Suprapubic skin (tissue), 4 donors: ENCODE results near the gene LGR4.

Experiments used
- POLR2A ChIP-seq, 2 donors: fragments of 450-650 bp; IDR thresholded peaks; one replicate each; pipeline ENCODE4 v1.6.1; 2017; ENCODE audit warnings: antibody characterized with exemption in 2 of 2, mild to moderate bottlenecking in 2 of 2, moderate library complexity in 2 of 2
- POLR2AphosphoS5 ChIP-seq, 3 donors: sonication (generic); formaldehyde crosslinking; IDR thresholded peaks; one replicate each; pipeline ENCODE4 v1.6.1; 2017; ENCODE audit warnings: antibody characterized with exemption in 3 of 3
- TF ChIP-seq, protein P1 (sequence below), 2 donors: fragments of 200-600 bp in 1 of 2; fragments of 450-650 bp in 1 of 2; sonication (generic) in 1 of 2; IDR thresholded peaks; one replicate each; pipeline ENCODE4 v1.5.1; 2016 to 2019; ENCODE audit warnings: antibody characterized with exemption in 2 of 2, mild to moderate bottlenecking in 1 of 2, moderate library complexity in 1 of 2

DNA sequence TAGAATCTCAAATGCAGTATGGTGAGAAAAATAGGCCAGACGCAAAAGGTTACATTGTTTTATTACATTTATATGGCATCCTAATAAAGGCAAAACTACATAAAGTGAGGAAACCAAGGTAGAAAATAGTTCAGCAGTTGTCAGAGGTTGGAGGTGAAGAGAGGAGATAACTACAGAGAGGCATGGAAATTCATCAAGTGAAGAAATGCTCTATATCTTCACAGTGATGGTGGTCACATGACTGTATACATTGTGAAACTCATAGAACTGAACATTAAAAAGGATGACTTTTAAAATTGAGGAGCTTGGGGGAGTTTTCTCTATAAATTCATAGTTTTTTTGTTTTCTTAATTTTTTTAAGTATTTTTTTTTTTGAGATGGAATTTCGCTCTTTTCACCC is 14.4 kb downstream of the LGR4 start:
- TF ChIP-seq, protein P1, sequence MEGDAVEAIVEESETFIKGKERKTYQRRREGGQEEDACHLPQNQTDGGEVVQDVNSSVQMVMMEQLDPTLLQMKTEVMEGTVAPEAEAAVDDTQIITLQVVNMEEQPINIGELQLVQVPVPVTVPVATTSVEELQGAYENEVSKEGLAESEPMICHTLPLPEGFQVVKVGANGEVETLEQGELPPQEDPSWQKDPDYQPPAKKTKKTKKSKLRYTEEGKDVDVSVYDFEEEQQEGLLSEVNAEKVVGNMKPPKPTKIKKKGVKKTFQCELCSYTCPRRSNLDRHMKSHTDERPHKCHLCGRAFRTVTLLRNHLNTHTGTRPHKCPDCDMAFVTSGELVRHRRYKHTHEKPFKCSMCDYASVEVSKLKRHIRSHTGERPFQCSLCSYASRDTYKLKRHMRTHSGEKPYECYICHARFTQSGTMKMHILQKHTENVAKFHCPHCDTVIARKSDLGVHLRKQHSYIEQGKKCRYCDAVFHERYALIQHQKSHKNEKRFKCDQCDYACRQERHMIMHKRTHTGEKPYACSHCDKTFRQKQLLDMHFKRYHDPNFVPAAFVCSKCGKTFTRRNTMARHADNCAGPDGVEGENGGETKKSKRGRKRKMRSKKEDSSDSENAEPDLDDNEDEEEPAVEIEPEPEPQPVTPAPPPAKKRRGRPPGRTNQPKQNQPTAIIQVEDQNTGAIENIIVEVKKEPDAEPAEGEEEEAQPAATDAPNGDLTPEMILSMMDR (IDR thresholded peaks at IDR 0.05): no peak
- TF ChIP-seq POLR2AphosphoS5 (IDR thresholded peaks at IDR 0.05): no peak
- TF ChIP-seq POLR2A (IDR thresholded peaks at IDR 0.05): no peak
